PC-9 (cell line): Measurements from ENCODE around the gene NPM3.

Source experiments
- EZH2 ChIP-seq: fragments of 200-600 bp; sonication (generic); IDR thresholded peaks from 2 replicates; pipeline ENCODE4 v1.8.0; 2017; ENCODE audit warnings: antibody characterized with exemption, low read depth
- TF ChIP-seq, protein P1 (sequence below): fragments of 200-600 bp; sonication (generic); conservative IDR thresholded peaks from 2 replicates; pipeline ENCODE4 v1.6.1; 2017; ENCODE audit warnings: mixed run types, antibody characterized with exemption, mild to moderate bottlenecking, moderate library complexity

DNA sequence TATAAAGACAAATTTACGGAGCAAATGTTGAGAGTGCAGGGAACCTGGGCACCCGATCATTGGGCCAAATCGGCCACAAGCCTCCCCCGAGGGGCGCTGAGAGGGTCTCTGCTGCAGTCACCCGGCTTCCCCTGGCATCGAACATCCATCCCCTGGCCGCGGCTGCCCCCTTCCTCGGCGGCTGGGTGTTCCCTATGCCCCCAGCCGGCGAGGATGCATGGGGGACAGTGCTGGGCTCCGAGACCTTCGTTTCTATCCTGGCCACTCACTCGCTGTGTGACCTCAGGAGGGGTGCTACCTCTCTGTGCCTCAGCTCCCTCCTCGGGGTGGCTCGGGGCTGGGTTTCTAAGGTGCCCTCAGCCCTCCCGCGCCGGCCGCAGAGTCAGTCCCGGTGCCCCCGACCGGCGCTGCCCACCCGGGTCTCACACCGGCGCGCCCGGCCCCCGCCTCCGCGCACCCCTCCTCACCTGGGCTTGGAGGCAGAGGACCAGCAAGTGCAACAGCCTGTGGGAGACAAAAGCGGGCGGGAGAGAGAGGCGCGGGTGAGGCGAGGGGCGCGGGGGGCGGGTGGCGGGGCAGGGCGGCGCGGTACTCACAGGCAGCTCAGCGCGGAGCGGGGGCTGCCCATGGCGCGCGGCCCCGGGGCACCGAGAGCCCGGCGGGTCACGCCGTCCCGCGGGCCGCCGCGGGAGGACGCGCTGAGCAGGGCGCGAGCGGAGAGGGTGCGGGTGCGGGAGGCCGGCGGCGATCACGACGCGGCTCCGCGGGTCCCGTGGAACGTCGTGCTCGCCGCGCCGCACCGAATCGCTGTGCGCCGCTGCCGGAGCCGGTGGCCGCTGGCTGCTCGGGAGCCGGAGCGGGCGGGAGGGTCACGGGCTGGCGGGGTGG lies 7.7 kb downstream of the NPM3 start, which contains the start of gene FGF8:
- TF ChIP-seq, protein P1, sequence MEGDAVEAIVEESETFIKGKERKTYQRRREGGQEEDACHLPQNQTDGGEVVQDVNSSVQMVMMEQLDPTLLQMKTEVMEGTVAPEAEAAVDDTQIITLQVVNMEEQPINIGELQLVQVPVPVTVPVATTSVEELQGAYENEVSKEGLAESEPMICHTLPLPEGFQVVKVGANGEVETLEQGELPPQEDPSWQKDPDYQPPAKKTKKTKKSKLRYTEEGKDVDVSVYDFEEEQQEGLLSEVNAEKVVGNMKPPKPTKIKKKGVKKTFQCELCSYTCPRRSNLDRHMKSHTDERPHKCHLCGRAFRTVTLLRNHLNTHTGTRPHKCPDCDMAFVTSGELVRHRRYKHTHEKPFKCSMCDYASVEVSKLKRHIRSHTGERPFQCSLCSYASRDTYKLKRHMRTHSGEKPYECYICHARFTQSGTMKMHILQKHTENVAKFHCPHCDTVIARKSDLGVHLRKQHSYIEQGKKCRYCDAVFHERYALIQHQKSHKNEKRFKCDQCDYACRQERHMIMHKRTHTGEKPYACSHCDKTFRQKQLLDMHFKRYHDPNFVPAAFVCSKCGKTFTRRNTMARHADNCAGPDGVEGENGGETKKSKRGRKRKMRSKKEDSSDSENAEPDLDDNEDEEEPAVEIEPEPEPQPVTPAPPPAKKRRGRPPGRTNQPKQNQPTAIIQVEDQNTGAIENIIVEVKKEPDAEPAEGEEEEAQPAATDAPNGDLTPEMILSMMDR: no peak
- no peak for TF ChIP-seq EZH2
